Measurements from ENCODE around the gene TMEM72.

TMEM72 gene

GRCh38 chr10:44970812-44971395, 59.8 kb downstream of the TMEM72 start:
- peaks cover 25% of the 10 kb centered on the region for H3K4me1 Mint-ChIP-seq
- H3K4me3 Mint-ChIP-seq: no peak overlapping the region
- H3K36me3 Mint-ChIP-seq: no peaks in the 10 kb centered on the region
- H3K27ac Mint-ChIP-seq: no peak overlapping the region
- no peaks in the 10 kb centered on the region for H3K9me3 Mint-ChIP-seq
- H3K27me3 Mint-ChIP-seq: no peaks in the 10 kb centered on the region

DNA sequence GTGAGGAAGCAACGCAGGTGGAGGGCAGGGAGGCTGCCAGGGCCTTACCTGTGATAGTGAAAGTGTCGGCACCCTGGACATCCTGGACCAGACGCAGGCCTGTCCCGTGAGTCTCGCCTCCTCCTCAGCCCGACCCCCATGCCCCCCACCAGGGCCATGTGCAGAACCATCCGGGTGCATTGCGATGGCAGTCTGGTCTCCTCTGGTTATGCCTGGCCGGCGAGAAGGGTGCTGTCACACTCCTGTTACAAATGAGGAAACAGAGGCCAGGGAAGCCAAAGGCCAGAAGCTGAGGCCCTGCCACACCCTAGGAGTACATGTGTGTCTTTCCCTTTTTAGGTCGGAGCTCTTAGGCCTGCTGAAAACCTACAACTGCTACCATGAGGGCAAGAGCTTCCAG, 60.3 kb downstream of the TMEM72 start:
- H3K36me3 Mint-ChIP-seq: no peaks in the 10 kb centered on the region
- peaks cover 20% of the 10 kb centered on the region for H3K4me1 Mint-ChIP-seq
- H3K27ac Mint-ChIP-seq: no peak overlapping the region
- H3K9me3 Mint-ChIP-seq: no peaks in the 10 kb centered on the region
- no peaks in the 10 kb centered on the region for H3K27me3 Mint-ChIP-seq
- H3K4me3 Mint-ChIP-seq: no peak overlapping the region

DNA sequence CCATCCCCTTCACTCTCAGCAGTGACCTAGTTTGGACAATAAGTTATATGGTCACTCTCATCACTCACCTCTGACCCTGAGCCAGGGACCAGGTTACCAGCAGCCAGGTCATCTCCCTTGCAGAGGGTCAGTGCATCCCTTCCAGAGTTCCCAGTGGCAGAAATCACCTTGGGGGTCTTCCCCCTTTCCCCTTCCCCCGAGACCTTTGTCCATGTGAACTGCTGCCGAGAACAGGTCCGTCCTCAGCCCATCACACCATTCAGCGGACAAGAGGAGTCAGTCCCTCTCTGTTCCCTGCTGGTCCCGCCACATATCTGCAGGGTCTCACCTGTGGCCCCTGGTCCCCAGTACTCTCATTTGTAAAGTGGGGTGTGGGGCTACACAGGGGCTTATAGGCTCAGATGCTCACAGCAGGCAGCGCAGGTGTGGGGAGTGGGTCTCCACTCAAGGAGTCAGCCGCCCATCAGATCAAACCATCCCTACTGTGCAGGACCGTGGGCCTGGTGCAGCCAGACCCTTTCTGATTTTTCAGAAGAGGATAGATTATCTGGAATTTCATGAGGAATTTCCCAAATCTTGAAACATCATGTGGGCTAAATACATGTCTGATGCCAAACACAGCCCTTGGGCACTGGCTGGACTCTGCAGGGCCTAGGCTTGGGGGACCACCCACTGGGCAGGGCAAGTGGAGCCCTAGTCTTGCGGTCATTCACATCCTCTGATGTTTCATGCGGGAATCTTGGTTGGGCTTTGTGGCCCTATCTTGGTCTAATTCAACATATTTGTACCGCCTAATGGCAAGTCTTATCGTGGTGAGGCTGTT, 61.0 kb downstream of the TMEM72 start:
- no peak overlapping the region for H3K4me3 Mint-ChIP-seq
- no peaks in the 10 kb centered on the region for H3K9me3 Mint-ChIP-seq
- no peaks in the 10 kb centered on the region for H3K27me3 Mint-ChIP-seq
- no peaks in the 10 kb centered on the region for H3K36me3 Mint-ChIP-seq
- H3K27ac Mint-ChIP-seq: no peak overlapping the region
- peaks cover 20% of the 10 kb centered on the region for H3K4me1 Mint-ChIP-seq

GRCh38 chr10:44972874-44973306, 61.8 kb downstream of the TMEM72 start:
- H3K36me3 Mint-ChIP-seq: no peaks in the 10 kb centered on the region
- H3K27ac Mint-ChIP-seq: no peak overlapping the region
- H3K4me3 Mint-ChIP-seq: no peak overlapping the region
- peaks cover 14% of the 10 kb centered on the region for H3K4me1 Mint-ChIP-seq
- H3K27me3 Mint-ChIP-seq: no peaks in the 10 kb centered on the region
- no peaks in the 10 kb centered on the region for H3K9me3 Mint-ChIP-seq

DNA sequence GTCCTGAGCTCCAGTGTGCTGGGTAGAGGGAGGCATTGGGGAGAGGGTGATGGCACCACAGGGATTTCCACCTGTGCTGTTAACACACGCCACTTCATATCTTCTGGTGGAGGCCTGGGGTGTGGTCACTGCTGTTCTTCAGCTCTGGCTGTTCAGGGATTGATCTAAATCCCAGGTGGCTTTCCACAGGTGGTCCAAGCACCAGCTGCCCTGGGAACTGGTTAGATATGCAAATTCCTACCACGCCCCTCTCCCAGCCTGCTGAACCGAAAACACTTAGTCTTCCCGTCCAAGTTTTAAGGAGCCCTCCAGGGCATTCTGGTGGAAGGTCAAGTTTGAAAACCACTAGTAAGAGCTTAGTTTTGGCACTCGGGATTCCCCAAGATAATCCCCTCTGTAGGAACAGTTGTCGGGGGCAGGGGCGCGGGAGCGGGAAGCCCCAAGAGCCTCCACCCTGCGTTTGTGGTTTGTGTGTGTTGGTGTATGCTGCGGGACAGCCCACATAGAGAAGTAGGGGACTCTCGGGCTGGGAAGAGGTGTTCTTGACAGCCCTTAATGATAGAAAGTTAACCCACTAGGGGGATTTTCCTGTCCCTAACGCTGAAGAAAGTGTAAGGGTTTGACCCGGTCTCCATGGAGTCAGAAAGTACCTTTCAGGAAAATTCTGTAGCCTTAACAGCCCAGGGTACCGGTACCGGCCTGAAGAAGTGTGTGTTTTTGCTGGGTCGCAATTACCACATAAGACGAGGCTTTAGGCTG, 62.4 kb downstream of the TMEM72 start:
- Mint-ChIP-seq H3K9me3 (no peaks in the 10 kb centered on the region), H3K4me3 (no peak overlapping the region), H3K4me1 (peaks cover 7% of the 10 kb centered on the region), H3K27me3 (no peaks in the 10 kb centered on the region), H3K27ac (no peak overlapping the region), H3K36me3 (no peaks in the 10 kb centered on the region)

GRCh38 chr10:44974082-44974627, 63.0 kb downstream of the TMEM72 start:
- Mint-ChIP-seq H3K4me1 (peaks cover under 1% of the 10 kb centered on the region), H3K27ac (no peak overlapping the region), H3K27me3 (no peaks in the 10 kb centered on the region)

GRCh38 chr10:44974628-44975430, 63.7 kb downstream of the TMEM72 start:
- no peaks in the 10 kb centered on the region for H3K4me1 Mint-ChIP-seq
- H3K36me3 Mint-ChIP-seq: no peaks in the 10 kb centered on the region
- no peak overlapping the region for H3K27ac Mint-ChIP-seq

More at GRCh38 chr10:44974082-44974627, 63.0 kb downstream of the TMEM72 start:
- H3K4me3 Mint-ChIP-seq: peak overlapping the region; percentile 76
- H3K9me3 Mint-ChIP-seq: no peaks in the 10 kb centered on the region
- no peaks in the 10 kb centered on the region for H3K36me3 Mint-ChIP-seq

DNA sequence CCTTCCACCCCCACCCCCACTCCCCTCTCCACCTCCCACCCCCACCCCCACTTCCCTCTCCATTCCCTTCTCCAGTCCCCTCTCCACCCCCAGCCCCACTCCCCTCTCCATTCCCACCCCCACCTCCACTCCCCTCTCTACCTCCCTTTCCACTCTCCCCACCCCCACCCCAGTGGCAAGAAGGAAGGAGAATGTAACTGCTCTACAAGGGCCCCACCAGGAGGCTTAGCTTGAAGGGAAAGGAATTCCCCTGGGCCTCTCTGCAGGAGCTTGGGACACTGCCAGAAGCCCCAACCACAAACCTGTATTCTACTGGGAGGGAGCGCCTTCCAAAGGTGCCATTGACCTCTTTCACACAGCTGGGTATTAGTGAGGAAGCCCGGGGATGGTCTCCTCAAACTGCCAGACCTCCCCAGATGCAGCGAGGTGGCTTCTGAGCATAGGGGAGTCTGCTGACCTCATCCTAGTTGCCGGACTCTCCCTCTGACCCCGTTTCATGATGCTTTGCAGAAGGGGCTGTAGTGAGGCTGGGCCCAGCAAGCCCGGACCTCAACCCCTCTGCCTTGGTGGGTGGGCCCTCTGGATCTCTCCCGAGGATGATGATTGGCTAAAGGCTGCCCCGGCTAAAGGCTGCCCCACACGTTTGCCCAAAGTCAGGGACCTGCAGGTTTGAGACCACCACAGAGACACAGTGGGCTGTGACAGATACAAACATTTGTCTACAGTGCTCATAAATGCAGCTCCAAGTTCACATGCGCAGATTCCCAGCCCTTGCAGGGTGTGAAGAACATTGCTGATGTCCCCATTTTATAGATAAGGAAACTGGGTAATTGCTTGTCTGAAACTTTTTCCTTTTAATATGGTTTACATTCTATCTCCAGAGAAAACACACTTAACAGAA, 64.5 kb downstream of the TMEM72 start:
- no peaks in the 10 kb centered on the region for H3K36me3 Mint-ChIP-seq
- no peaks in the 10 kb centered on the region for H3K9me3 Mint-ChIP-seq
- no peak overlapping the region for H3K4me3 Mint-ChIP-seq
- no peak overlapping the region for H3K27ac Mint-ChIP-seq
- no peaks in the 10 kb centered on the region for H3K4me1 Mint-ChIP-seq
- H3K27me3 Mint-ChIP-seq: no peaks in the 10 kb centered on the region

More at GRCh38 chr10:44974628-44975430, 63.7 kb downstream of the TMEM72 start:
- no peaks in the 10 kb centered on the region for H3K27me3 Mint-ChIP-seq
- H3K9me3 Mint-ChIP-seq: no peaks in the 10 kb centered on the region
- H3K4me3 Mint-ChIP-seq: peak overlapping the region; percentile 76

DNA sequence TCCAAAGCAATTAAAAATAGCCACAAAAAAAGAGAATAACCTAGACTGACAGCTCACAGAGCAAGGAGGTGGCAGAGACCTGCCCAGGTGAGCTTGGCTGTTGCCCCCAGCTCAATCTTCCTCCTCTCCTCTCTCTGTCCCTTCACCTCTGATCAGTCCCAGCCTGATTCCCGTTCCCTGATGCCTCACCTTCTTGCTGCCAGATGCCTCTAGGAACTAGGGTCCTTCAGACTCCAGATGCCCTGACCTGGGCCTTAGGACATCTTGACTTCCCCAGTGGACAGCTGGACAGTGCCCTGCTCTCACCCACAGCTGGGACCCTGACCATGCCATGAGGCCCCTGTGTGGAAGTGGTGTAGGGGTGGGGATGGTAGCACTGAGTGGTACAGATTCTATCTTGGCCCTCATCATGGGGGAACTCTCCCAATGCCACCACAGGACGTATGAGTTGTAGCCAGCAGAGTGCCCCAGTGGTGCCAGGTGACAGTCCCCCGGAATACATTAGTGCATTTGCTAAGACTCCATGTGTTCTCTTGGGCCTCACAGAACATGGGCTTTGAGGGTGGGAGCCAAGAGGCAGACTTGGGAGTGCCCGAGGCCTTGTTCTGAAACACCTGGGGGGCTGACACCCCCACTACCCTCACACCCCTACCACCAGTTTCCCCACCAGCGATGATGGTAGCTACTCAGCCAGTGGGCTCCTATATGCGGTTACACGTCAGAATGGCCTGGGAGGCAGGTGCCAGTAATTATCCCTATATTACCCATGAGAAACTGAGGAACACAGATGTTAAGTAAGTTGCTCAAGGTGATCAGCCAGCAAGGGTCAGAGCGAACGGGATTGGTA, 65.4 kb downstream of the TMEM72 start:
- Mint-ChIP-seq H3K27me3 (no peaks in the 10 kb centered on the region), H3K36me3 (no peaks in the 10 kb centered on the region), H3K4me3 (peak overlapping the region; percentile 15), H3K27ac (peak overlapping the region; percentile 62), H3K9me3 (no peaks in the 10 kb centered on the region), H3K4me1 (no peaks in the 10 kb centered on the region)

- H3K27ac Mint-ChIP-seq: peak overlapping the region; percentile 62
- H3K4me3 Mint-ChIP-seq: peak overlapping the region; percentile 15
- H3K36me3 Mint-ChIP-seq: no peaks in the 10 kb centered on the region
- H3K9me3 Mint-ChIP-seq: no peaks in the 10 kb centered on the region
- no peaks in the 10 kb centered on the region for H3K27me3 Mint-ChIP-seq
- H3K4me1 Mint-ChIP-seq: no peaks in the 10 kb centered on the region
Observed at GRCh38 chr10:44977287-44978212, 66.4 kb downstream of the TMEM72 start.

- Mint-ChIP-seq H3K4me1 (no peaks in the 10 kb centered on the region), H3K4me3 (no peak overlapping the region), H3K27ac (no peak overlapping the region), H3K36me3 (no peaks in the 10 kb centered on the region), H3K27me3 (no peaks in the 10 kb centered on the region), H3K9me3 (no peaks in the 10 kb centered on the region)
Observed at GRCh38 chr10:44978213-44978569, 67.1 kb downstream of the TMEM72 start.

DNA sequence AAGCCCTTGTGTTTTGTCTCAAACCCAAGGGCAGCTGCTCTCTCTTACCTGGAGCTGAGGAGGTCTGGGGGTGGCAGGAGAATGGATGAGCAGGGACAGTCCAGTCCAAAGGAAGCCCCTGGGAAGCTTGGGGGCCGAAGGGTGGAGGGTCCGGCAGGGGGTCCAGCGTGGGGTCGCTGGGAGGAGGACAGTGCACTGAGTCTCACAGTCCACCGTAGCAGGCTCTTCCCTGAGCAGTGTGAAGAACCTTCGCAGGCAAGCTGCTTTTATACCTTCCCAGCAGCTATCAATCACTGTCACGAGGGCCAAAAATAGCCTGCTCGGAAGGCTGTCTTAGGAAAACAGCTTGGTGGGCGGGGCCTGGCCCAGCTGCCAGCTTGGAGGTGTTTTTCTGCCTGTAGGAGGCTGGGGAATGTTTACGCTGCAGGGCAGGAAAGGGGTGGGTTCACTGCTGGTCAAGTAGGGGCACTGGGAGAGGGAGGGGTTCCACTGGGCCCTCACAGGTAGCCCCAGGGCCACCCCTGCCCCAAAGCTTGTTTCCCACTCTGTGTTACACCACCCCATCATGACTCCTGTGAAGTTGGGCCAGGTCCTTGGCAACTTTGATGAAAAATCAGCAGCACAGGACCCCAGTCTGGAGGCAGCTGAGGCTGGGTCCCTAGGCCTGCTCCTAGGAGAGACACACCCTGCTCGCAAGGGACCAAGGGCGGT, 67.6 kb downstream of the TMEM72 start, which contains the start of gene DEPP1:
Gene DEPP1 (minus strand): TSS at position 240 of the 711 bp plus-strand sequence. CDS start 779 bp downstream, outside the sequence.
- H3K27ac Mint-ChIP-seq: no peak within 1 kb of the TSS
- H3K27me3 Mint-ChIP-seq: no peaks in the 10 kb centered on the region
- no peaks in the 10 kb centered on the region for H3K36me3 Mint-ChIP-seq
- H3K4me3 Mint-ChIP-seq: peak within 1 kb of the TSS; percentile 11
- H3K4me1 Mint-ChIP-seq: no peaks in the 10 kb centered on the region
- H3K9me3 Mint-ChIP-seq: no peaks in the 10 kb centered on the region
